Esophagus muscularis mucosa (tissue), 4 donors: Measurements from ENCODE around the gene PGAM1. TPM values are rescaled to one million over a fixed set of nuclear protein-coding genes. Genes with fewer than 3 reads are reported as not detected.

ENCODE experiments used
- DNase-seq: peaks from one replicate; pipeline ENCODE4 v3.0.0-alpha.2; 2017; ENCODE audit errors: extremely low spot score
- H3K27ac ChIP-seq, 4 donors: fragments of 200-600 bp; sonication (generic); replicated peaks in 1 of 4; 1 replicate in 3 of 4; 2 replicates in 1 of 4; pipeline ENCODE4 v1.5.1; 2016 to 2019; ENCODE audit warnings: mild to moderate bottlenecking in 1 of 4
- H3K27me3 ChIP-seq, 4 donors: fragments of 200-600 bp; sonication (generic); one replicate each; pipeline versions ENCODE4 v1.5.1 to v1.6.0; 2016 to 2019
- H3K36me3 ChIP-seq, 4 donors: fragments of 200-600 bp; sonication (generic); one replicate each; pipeline ENCODE4 v1.5.1; 2016 to 2019
- H3K4me1 ChIP-seq, 4 donors: fragments of 200-600 bp; sonication (generic); one replicate each; pipeline ENCODE4 v1.5.1; 2016 to 2019
- H3K4me3 ChIP-seq, 4 donors: fragments of 200-600 bp; sonication (generic); 1 replicate in 2 of 4; 2 replicates in 2 of 4; pipeline ENCODE4 v1.5.1; 2016 to 2019; ENCODE audit warnings: mild to moderate bottlenecking in 4 of 4, moderate library complexity in 1 of 4
- H3K9me3 ChIP-seq, 4 donors: fragments of 200-600 bp; sonication (generic); 1 replicate in 3 of 4; 2 replicates in 1 of 4; pipeline ENCODE4 v1.5.1; 2016 to 2019
- EP300 ChIP-seq: sonication (generic); formaldehyde crosslinking; IDR thresholded peaks from one replicate; pipeline ENCODE4 v1.6.1; 2017; ENCODE audit warnings: antibody characterized with exemption
- POLR2A ChIP-seq: fragments of 450-650 bp; IDR thresholded peaks from one replicate; pipeline ENCODE4 v1.6.1; 2017; ENCODE audit warnings: antibody characterized with exemption, moderate library complexity, mild to moderate bottlenecking, low read depth
- POLR2AphosphoS5 ChIP-seq, 2 donors: sonication (generic); formaldehyde crosslinking; IDR thresholded peaks; one replicate each; pipeline ENCODE4 v1.6.1; 2017; ENCODE audit warnings: antibody characterized with exemption in 2 of 2
- WGBS: methylation state at CpG from one replicate; pipeline ENCODE4 v1.1.5; 2018; 5-methylcytosine and 5-hydroxymethylcytosine counted together
- intact Hi-C: fragments of 100-400 bp; cut with DNase I; formaldehyde crosslinking; loops from one replicate; pipeline ENCODE4 v1.15.1; 2023
- total RNA-seq, 4 donors: library from RNA; depleted of rRNA; stranded (reverse); fragments of >200 nt; gene quantifications; one replicate each; pipeline versions ENCODE4 v1.1.0 to v1.2.1, GENCODE V29; 2016
- TF ChIP-seq, protein P1 (sequence below), 3 experiments: fragments of 200-600 bp in 2 of 3; fragments of 450-650 bp in 1 of 3; sonication (generic) in 2 of 3; IDR thresholded peaks; one replicate each; pipeline ENCODE4 v1.5.1; 2017 to 2019; ENCODE audit warnings: antibody characterized with exemption in 3 of 3, mild to moderate bottlenecking in 2 of 3, moderate library complexity in 1 of 3

The PGAM1 gene
- total RNA-seq, 4 donors from 2014 or later: 282 to 381 (median 321) TPM

DNA sequence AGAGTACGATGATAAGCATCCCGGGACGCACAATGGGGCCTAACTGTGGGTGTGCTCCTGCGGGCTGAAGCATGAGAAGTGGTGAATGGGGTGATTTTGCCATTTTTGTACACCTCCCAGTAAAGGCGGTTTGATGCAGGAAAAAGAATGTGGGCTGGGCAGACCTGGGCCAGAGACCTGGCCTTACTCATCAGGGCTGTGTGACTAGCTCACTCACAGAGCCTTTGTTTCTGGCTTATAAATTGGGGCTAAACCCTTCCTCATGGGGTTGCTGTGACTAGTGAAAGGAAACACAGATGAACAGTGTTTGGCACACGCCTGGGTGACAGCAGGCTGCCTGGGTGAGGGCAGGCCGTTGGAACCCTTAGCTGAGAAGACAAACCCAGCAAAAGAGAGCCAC lies 42.8 kb upstream of the PGAM1 start:
- Histone ChIP-seq H3K36me3 (peaks cover 35 to 97% (median 90%) of the 10 kb centered on the region in 4 donors), H3K4me1 (peaks cover 0 to 7% (median 0%) of the 10 kb centered on the region in 4 donors), H3K27me3 (no peaks in the 10 kb centered on the region), H3K9me3 (no peaks in the 10 kb centered on the region), H3K27ac (no peak overlapping the region), H3K4me3 (no peak overlapping the region)
- TF ChIP-seq EP300 (no peak), POLR2AphosphoS5 (IDR thresholded peaks at IDR 0.05) (no peak), POLR2A (no peak)
- TF ChIP-seq, protein P1, sequence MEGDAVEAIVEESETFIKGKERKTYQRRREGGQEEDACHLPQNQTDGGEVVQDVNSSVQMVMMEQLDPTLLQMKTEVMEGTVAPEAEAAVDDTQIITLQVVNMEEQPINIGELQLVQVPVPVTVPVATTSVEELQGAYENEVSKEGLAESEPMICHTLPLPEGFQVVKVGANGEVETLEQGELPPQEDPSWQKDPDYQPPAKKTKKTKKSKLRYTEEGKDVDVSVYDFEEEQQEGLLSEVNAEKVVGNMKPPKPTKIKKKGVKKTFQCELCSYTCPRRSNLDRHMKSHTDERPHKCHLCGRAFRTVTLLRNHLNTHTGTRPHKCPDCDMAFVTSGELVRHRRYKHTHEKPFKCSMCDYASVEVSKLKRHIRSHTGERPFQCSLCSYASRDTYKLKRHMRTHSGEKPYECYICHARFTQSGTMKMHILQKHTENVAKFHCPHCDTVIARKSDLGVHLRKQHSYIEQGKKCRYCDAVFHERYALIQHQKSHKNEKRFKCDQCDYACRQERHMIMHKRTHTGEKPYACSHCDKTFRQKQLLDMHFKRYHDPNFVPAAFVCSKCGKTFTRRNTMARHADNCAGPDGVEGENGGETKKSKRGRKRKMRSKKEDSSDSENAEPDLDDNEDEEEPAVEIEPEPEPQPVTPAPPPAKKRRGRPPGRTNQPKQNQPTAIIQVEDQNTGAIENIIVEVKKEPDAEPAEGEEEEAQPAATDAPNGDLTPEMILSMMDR (IDR thresholded peaks at IDR 0.05): no peak
- intact Hi-C loops: no loop called here
- no peak for DNase-seq
- WGBS: 89% methylated on average over 7 of the region's 7 CpGs

- H3K9me3 ChIP-seq: no peaks in the 10 kb centered on the region
- H3K27me3 ChIP-seq: no peaks in the 10 kb centered on the region
- no peak for DNase-seq
- H3K27ac ChIP-seq: no peak overlapping the region
- H3K36me3 ChIP-seq: peaks cover 25 to 97% (median 89%) of the 10 kb centered on the region in 4 donors
- intact Hi-C loops: no loop called here
- WGBS: no CpG with 5 or more reads among the region's 5 CpGs
- TF ChIP-seq POLR2A: no peak
- TF ChIP-seq, protein P1 (IDR thresholded peaks at IDR 0.05): no peak
- TF ChIP-seq EP300: no peak
- no peak for TF ChIP-seq POLR2AphosphoS5 (IDR thresholded peaks at IDR 0.05)
- no peak overlapping the region for H3K4me3 ChIP-seq
- H3K4me1 ChIP-seq: peaks cover 0 to 7% (median 0%) of the 10 kb centered on the region in 4 donors
Measured at GRCh38 chr10:97384156-97384555, 41.8 kb upstream of the PGAM1 start.

DNA sequence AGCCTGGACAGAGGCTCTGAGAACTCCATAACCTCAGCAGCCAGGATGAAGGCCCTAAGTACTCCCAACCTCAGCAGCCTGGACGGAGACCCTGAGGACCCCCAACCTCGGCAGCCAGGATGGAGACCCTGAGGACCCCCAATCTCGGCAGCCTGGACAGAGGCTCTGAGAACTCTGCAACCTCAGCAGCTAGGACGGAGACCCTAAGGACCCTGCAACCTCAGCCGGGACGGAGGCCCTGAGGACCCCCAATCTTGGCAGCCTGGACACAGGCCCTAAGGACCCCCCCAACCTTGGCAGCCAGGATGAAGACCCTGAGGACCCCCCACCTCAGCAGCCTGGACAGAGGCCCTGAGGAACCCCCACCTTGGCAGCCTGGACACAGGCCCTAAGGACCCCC lies 41.4 kb upstream of the PGAM1 start:
- Histone ChIP-seq H3K4me1 (peaks cover 0 to 7% (median 0%) of the 10 kb centered on the region in 4 donors), H3K4me3 (no peak overlapping the region), H3K27me3 (no peaks in the 10 kb centered on the region), H3K36me3 (peaks cover 26 to 97% (median 89%) of the 10 kb centered on the region in 4 donors), H3K9me3 (no peaks in the 10 kb centered on the region), H3K27ac (no peak overlapping the region)
- intact Hi-C loops: no loop called here
- no peak for DNase-seq
- 100% methylated on average over 1 of the region's 6 CpGs for WGBS
- TF ChIP-seq EP300 (no peak), POLR2AphosphoS5 (IDR thresholded peaks at IDR 0.05) (no peak)
- TF ChIP-seq, protein P1 (IDR thresholded peaks at IDR 0.05): no peak

GRCh38 chr10:97385565-97385964 lies 40.4 kb upstream of the PGAM1 start:
- no peak for DNase-seq
- Histone ChIP-seq H3K4me1 (peaks cover 0 to 7% (median 0%) of the 10 kb centered on the region in 4 donors), H3K27me3 (no peaks in the 10 kb centered on the region), H3K27ac (no peak overlapping the region), H3K9me3 (no peaks in the 10 kb centered on the region), H3K36me3 (peaks cover 32 to 97% (median 89%) of the 10 kb centered on the region in 4 donors), H3K4me3 (no peak overlapping the region)
- 90% methylated on average over 7 of the region's 7 CpGs for WGBS
- TF ChIP-seq POLR2A (no peak), EP300 (no peak), POLR2AphosphoS5 (IDR thresholded peaks at IDR 0.05) (no peak)
- TF ChIP-seq, protein P1 (IDR thresholded peaks at IDR 0.05): no peak
- intact Hi-C loops: no loop called here

GRCh38 chr10:97388152-97388551 lies 37.8 kb upstream of the PGAM1 start:
- Histone ChIP-seq H3K27ac (no peak overlapping the region), H3K4me3 (no peak overlapping the region), H3K36me3 (peaks cover 23 to 98% (median 91%) of the 10 kb centered on the region in 4 donors), H3K4me1 (peaks cover 0 to 7% (median 0%) of the 10 kb centered on the region in 4 donors), H3K9me3 (no peaks in the 10 kb centered on the region), H3K27me3 (no peaks in the 10 kb centered on the region)
- intact Hi-C loops: no loop called here
- DNase-seq: no peak
- 100% methylated on average over 5 of the region's 5 CpGs for WGBS
- TF ChIP-seq, protein P1 (IDR thresholded peaks at IDR 0.05): no peak
- TF ChIP-seq POLR2A (no peak), EP300 (no peak), POLR2AphosphoS5 (IDR thresholded peaks at IDR 0.05) (no peak)
